Tibial nerve (tissue), 3 donors: ENCODE data around the gene RBM8A.

ENCODE experiments used
- POLR2A ChIP-seq, 2 donors: fragments of 450-650 bp; IDR thresholded peaks; one replicate each; pipeline ENCODE4 v1.6.1; 2017; ENCODE audit warnings: antibody characterized with exemption in 2 of 2, mild to moderate bottlenecking in 2 of 2, moderate library complexity in 2 of 2
- TF ChIP-seq, protein P1 (sequence below), 5 experiments: fragments of 200-600 bp in 3 of 5; fragments of 450-650 bp in 2 of 5; sonication (generic) in 3 of 5; IDR thresholded peaks; one replicate each; pipeline ENCODE4 v1.5.1; 2016 to 2019; ENCODE audit warnings: antibody characterized with exemption in 5 of 5, mild to moderate bottlenecking in 3 of 5, moderate library complexity in 2 of 5

DNA sequence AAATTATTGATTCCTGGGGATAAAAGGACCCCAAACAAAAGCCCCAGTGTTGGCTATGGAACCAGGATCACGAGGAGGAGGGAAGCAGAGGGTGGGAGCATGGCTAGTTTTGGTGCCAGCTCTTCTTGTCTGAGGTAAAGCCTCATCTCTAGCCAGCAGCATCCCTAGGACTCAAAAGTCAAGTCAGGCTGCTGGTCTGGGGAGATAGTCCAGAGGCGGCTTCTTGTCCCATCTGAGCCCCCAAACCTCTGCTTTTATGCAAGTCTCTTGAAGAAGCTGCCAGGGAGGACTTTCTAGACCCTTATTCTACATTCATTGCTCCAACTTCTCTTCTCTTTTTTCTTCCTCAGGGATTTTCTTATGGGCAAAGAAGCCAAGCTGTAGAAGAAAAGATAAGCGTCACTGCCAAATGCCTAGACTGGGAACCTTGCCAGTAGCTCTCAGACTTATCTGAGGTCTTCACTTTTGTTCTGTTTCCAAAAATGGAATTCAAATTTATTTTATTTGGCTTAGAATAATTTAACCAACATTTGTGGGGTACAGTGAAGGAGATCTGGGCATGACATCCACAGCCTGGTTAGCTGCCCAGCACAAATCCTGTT is 34.7 kb downstream of the RBM8A start:
- TF ChIP-seq POLR2A (IDR thresholded peaks at IDR 0.05), result no peak
- TF ChIP-seq, protein P1, sequence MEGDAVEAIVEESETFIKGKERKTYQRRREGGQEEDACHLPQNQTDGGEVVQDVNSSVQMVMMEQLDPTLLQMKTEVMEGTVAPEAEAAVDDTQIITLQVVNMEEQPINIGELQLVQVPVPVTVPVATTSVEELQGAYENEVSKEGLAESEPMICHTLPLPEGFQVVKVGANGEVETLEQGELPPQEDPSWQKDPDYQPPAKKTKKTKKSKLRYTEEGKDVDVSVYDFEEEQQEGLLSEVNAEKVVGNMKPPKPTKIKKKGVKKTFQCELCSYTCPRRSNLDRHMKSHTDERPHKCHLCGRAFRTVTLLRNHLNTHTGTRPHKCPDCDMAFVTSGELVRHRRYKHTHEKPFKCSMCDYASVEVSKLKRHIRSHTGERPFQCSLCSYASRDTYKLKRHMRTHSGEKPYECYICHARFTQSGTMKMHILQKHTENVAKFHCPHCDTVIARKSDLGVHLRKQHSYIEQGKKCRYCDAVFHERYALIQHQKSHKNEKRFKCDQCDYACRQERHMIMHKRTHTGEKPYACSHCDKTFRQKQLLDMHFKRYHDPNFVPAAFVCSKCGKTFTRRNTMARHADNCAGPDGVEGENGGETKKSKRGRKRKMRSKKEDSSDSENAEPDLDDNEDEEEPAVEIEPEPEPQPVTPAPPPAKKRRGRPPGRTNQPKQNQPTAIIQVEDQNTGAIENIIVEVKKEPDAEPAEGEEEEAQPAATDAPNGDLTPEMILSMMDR (IDR thresholded peaks at IDR 0.05), result no peak
